Karpas-422 (cell line): ENCODE results near the gene DCAF7. TPM values are rescaled to one million over a fixed set of nuclear protein-coding genes. Genes with fewer than 3 reads are reported as not detected.
A peak's percentile ranks its signal among the peaks of the same experiment; 100 is the strongest.

Source experiments
- DNase-seq: peaks from one replicate; pipeline ENCODE4 v3.0.0-alpha.2; 2015
- H2AFZ ChIP-seq: fragments of 200-600 bp; sonication (generic); 2 replicates; pipeline ENCODE4 v1.6.1; 2014; ENCODE audit warnings: antibody characterized with exemption, low read length, mixed read lengths
- H3K27ac ChIP-seq: fragments of 200-600 bp; sonication (generic); 2 replicates; pipeline ENCODE4 v1.5.1; 2014; ENCODE audit warnings: mild to moderate bottlenecking, low read length, moderate library complexity
- H3K27me3 ChIP-seq: fragments of 200-600 bp; sonication (generic); 2 replicates; pipeline ENCODE4 v1.6.1; 2014; ENCODE audit warnings: low read length, mixed read lengths
- H3K36me3 ChIP-seq: fragments of 200-600 bp; sonication (generic); 2 replicates; pipeline ENCODE4 v1.6.1; 2014; ENCODE audit warnings: low read length, mixed read lengths; ENCODE audit not compliant: insufficient read depth
- H3K4me1 ChIP-seq: fragments of 200-600 bp; sonication (generic); 2 replicates; pipeline ENCODE4 v1.6.1; 2014; ENCODE audit warnings: mild to moderate bottlenecking, low read length, mixed read lengths
- H3K4me2 ChIP-seq: fragments of 200-600 bp; sonication (generic); 2 replicates; pipeline ENCODE4 v1.6.1; 2014; ENCODE audit warnings: low read length, low read depth, mild to moderate bottlenecking; ENCODE audit not compliant: poor library complexity, severe bottlenecking
- H3K4me3 ChIP-seq: fragments of 200-600 bp; sonication (generic); 2 replicates; pipeline ENCODE4 v1.5.1; 2014; ENCODE audit warnings: mild to moderate bottlenecking, antibody characterized with exemption, low read length, mixed read lengths
- H3K79me2 ChIP-seq: fragments of 200-600 bp; sonication (generic); 2 replicates; pipeline ENCODE4 v1.6.1; 2014; ENCODE audit warnings: mild to moderate bottlenecking, low read length, mixed read lengths
- H3K9ac ChIP-seq: fragments of 200-600 bp; sonication (generic); 2 replicates; pipeline ENCODE4 v1.6.0; 2014; ENCODE audit warnings: low read length
- H3K9me2 ChIP-seq: fragments of 200-600 bp; sonication (generic), shearing (Covaris generic); replicated peaks from 2 replicates; pipeline ENCODE4 v1.6.0; 2014; ENCODE audit warnings: mild to moderate bottlenecking, low read length, moderate library complexity; ENCODE audit not compliant: insufficient read depth
- H3K9me3 ChIP-seq: fragments of 300-700, 200-600 bp; sonication (generic); 2 replicates; pipeline ENCODE4 v1.6.1; 2014; ENCODE audit warnings: low read length, mixed read lengths
- H4K20me1 ChIP-seq: fragments of 200-600 bp; sonication (generic); 2 replicates; pipeline ENCODE4 v1.6.1; 2014; ENCODE audit warnings: mild to moderate bottlenecking, antibody characterized with exemption, low read length, low read depth; ENCODE audit not compliant: insufficient read depth
- total RNA-seq: library from RNA; depleted of rRNA; stranded (reverse); fragments of >200 nt; shearing (Covaris generic); gene quantifications from 2 replicates; pipeline ENCODE4 v1.2.3, GENCODE V29; 2014; ENCODE audit warnings: low replicate concordance

Gene DCAF7
- total RNA-seq, 1 experiment from 2014 or later, result 72.3 TPM

DNA sequence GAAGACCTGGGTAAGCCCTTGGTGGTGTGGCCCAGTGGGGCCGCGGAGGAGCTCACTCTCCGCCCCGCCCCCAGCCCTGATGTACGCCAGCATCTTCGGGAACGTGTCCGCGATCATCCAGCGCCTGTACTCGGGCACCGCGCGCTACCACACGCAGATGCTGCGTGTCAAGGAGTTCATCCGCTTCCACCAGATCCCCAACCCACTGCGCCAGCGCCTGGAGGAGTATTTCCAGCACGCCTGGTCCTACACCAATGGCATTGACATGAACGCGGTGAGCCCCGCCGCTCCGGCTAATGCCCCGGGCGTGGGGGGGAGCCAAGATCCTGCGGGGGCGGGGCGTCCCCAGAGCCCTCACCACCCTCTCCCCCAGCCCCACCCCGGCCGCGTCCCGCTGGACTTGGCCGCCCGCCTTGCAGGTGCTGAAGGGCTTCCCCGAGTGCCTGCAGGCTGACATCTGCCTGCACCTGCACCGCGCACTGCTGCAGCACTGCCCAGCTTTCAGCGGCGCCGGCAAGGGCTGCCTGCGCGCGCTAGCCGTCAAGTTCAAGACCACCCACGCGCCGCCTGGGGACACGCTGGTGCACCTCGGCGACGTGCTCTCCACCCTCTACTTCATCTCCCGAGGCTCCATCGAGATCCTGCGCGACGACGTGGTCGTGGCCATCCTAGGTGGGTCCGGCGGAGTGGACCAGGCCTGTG, 12.1 kb upstream of the DCAF7 start:
- Histone ChIP-seq H3K9me2 (no peaks in the 10 kb centered on the region), H3K36me3 (no peaks in the 10 kb centered on the region), H3K27ac (no peak overlapping the region), H3K9me3 (no peaks in the 10 kb centered on the region), H3K4me1 (peaks cover 2% of the 10 kb centered on the region; the same call in 1 of the 2 replicates), H3K4me2 (no peak overlapping the region), H4K20me1 (no peaks in the 10 kb centered on the region), H3K9ac (no peak overlapping the region), H3K79me2 (no peaks in the 10 kb centered on the region), H2AFZ (no peak overlapping the region), H3K27me3 (no peaks in the 10 kb centered on the region), H3K4me3 (no peak overlapping the region)
- DNase-seq, result no peak

DNA sequence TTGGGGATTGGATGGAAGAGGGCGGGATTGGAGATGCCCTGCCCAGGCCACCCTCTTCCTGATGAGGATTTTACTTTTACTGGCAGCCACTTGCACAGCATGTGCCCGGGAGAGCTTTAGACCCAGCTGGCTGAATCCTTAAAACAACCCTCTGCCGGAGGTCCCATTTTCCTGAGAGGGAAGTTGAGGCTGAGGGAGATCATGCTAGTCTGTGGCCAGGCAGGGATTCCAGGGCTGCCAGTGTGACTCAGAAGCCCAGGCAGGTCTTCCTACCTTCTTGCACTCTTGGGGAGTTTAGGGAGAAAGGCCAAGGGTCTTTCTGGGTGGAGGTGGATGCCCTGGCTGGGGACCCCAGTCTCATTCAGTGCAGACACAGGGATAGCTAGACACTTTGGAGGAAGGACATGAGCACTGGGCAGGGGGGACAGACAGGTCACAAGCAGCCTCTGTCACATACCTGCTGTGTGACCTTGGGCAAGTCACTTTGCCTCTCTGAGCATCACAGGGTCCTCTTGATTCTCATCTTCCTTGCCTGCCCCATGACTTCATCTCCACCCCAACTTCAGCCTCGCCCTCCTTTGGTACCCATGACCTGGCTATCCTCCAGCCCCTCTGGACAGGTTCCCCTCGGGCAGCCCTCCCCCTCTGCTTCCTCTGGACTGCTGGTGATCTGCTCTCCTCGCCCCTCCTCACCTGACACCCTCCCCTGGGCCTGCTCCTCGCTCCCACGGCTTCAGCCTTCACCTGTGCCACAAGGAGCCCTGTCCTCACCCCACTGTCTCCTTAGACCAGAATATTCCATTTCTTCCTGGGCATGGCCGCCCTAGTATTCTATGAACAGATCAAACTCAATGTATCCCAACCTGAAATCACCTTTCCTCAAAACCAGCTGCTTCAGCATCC, 11.3 kb upstream of the DCAF7 start:
- H3K9ac ChIP-seq, result no peak overlapping the region
- H2AFZ ChIP-seq, result no peak overlapping the region
- no peaks in the 10 kb centered on the region for H3K9me2 ChIP-seq
- no peak overlapping the region for H3K4me2 ChIP-seq
- H3K27me3 ChIP-seq, result no peaks in the 10 kb centered on the region
- H3K4me3 ChIP-seq, result no peak overlapping the region
- H3K36me3 ChIP-seq, result no peaks in the 10 kb centered on the region
- H3K4me1 ChIP-seq, result peaks cover 10% of the 10 kb centered on the region
- no peaks in the 10 kb centered on the region for H3K9me3 ChIP-seq
- DNase-seq, result no peak
- no peaks in the 10 kb centered on the region for H4K20me1 ChIP-seq
- no peaks in the 10 kb centered on the region for H3K79me2 ChIP-seq
- no peak overlapping the region for H3K27ac ChIP-seq

- no peak overlapping the region for H3K27ac ChIP-seq
- H3K79me2 ChIP-seq, result no peaks in the 10 kb centered on the region
- no peak overlapping the region for H2AFZ ChIP-seq
- H3K27me3 ChIP-seq, result no peaks in the 10 kb centered on the region
- no peaks in the 10 kb centered on the region for H4K20me1 ChIP-seq
- no peaks in the 10 kb centered on the region for H3K9me3 ChIP-seq
- no peaks in the 10 kb centered on the region for H3K36me3 ChIP-seq
- H3K4me2 ChIP-seq, result no peak overlapping the region
- no peak overlapping the region for H3K9ac ChIP-seq
- DNase-seq, result no peak
- no peaks in the 10 kb centered on the region for H3K9me2 ChIP-seq
- no peak overlapping the region for H3K4me3 ChIP-seq
- H3K4me1 ChIP-seq, result peaks cover 15% of the 10 kb centered on the region
Measured at GRCh38 chr17:63540590-63540989, 9.7 kb upstream of the DCAF7 start.

GRCh38 chr17:63542218-63542545, 8.1 kb upstream of the DCAF7 start:
- Histone ChIP-seq H3K9ac (no peak overlapping the region), H3K9me2 (no peaks in the 10 kb centered on the region), H3K4me1 (peaks cover 15% of the 10 kb centered on the region), H3K27me3 (no peaks in the 10 kb centered on the region), H3K4me2 (no peak overlapping the region), H3K4me3 (no peak overlapping the region), H4K20me1 (no peaks in the 10 kb centered on the region), H3K27ac (no peak overlapping the region), H3K36me3 (no peaks in the 10 kb centered on the region), H3K9me3 (no peaks in the 10 kb centered on the region), H2AFZ (no peak overlapping the region), H3K79me2 (no peaks in the 10 kb centered on the region)
- no peak for DNase-seq

- Histone ChIP-seq H3K4me2 (no peak overlapping the region), H3K4me1 (peaks cover 15% of the 10 kb centered on the region), H2AFZ (no peak overlapping the region), H3K9ac (no peak overlapping the region; the same call in 1 of the 2 replicates), H4K20me1 (no peaks in the 10 kb centered on the region), H3K9me2 (no peaks in the 10 kb centered on the region), H3K27ac (no peak overlapping the region), H3K79me2 (no peaks in the 10 kb centered on the region), H3K4me3 (no peak overlapping the region), H3K9me3 (no peaks in the 10 kb centered on the region), H3K27me3 (no peaks in the 10 kb centered on the region), H3K36me3 (no peaks in the 10 kb centered on the region)
- DNase-seq, result no peak
Measured at GRCh38 chr17:63542942-63543821, 7.1 kb upstream of the DCAF7 start.

DNA sequence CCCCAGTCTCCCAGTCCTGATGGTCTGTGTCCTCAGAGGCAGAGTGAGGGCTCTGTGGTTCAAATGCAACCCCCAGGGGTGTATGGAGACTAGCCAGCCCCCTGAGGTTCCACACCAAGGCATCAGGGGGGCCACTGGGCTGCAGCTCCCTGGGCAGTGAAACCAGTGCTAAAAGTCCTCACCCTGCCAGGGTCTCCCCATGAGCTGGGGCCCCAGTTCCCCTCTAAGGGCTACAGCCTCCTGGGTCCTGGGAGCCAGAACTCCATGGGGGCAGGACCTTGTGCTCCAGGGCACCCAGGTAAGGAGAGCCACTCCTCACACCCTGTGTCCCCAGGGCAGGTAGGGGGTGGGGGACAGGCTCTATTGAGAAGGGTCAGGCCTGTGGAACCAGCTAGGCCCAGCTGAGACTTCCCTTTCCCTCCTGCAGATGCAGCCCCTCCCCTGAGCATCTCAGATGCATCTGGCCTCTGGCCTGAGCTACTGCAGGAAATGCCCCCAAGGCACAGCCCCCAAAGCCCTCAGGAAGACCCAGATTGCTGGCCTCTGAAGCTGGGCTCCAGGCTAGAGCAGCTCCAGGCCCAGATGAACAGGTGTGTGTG, 6.4 kb upstream of the DCAF7 start:
- no peak for DNase-seq
- no peaks in the 10 kb centered on the region for H3K27me3 ChIP-seq
- H3K27ac ChIP-seq, result no peak overlapping the region
- H3K79me2 ChIP-seq, result no peaks in the 10 kb centered on the region
- H2AFZ ChIP-seq, result no peak overlapping the region
- peak overlapping the region; percentile 7; the same call in 1 of the 2 replicates for H3K9ac ChIP-seq
- no peak overlapping the region for H3K4me3 ChIP-seq
- peaks cover 15% of the 10 kb centered on the region for H3K4me1 ChIP-seq
- no peaks in the 10 kb centered on the region for H3K9me2 ChIP-seq
- no peaks in the 10 kb centered on the region for H3K36me3 ChIP-seq
- no peak overlapping the region for H3K4me2 ChIP-seq
- no peaks in the 10 kb centered on the region for H3K9me3 ChIP-seq
- H4K20me1 ChIP-seq, result no peaks in the 10 kb centered on the region

- Histone ChIP-seq H4K20me1 (no peaks in the 10 kb centered on the region), H3K9ac (no peak overlapping the region), H3K36me3 (no peaks in the 10 kb centered on the region), H3K4me2 (no peak overlapping the region), H3K4me1 (peaks cover 22% of the 10 kb centered on the region), H3K79me2 (peaks cover 6% of the 10 kb centered on the region; the same call in 1 of the 2 replicates), H3K27ac (no peak overlapping the region), H3K27me3 (no peaks in the 10 kb centered on the region), H3K9me2 (no peaks in the 10 kb centered on the region), H2AFZ (no peak overlapping the region), H3K9me3 (no peaks in the 10 kb centered on the region), H3K4me3 (no peak overlapping the region)
- no peak for DNase-seq
Measured at GRCh38 chr17:63544467-63545301, 5.6 kb upstream of the DCAF7 start.
